HEK293 (cell line): Measurements from ENCODE around the gene NR2C2AP.

Experiments used
- CTCF ChIP-seq: fragments of 450-650 bp; formaldehyde crosslinking; IDR thresholded peaks from 2 replicates; pipeline ENCODE4 v1.5.1; 2016; ENCODE audit warnings: missing biosample characterization, missing genetic modification characterization
- KLF16 ChIP-seq: fragments of 450-650 bp; formaldehyde crosslinking; IDR thresholded peaks from 2 replicates; pipeline ENCODE4 v1.5.1; 2017; ENCODE audit warnings: missing biosample characterization, missing genetic modification characterization
- YY1 ChIP-seq: fragments of 450-650 bp; formaldehyde crosslinking; IDR thresholded peaks from 2 replicates; pipeline ENCODE4 v1.5.1; 2018; ENCODE audit warnings: missing biosample characterization, missing genetic modification characterization
- ZNF121 ChIP-seq: fragments of 450-650 bp; formaldehyde crosslinking; IDR thresholded peaks from 2 replicates; pipeline ENCODE4 v1.5.1; 2016; ENCODE audit warnings: missing biosample characterization, missing genetic modification characterization
- ZNF214 ChIP-seq: fragments of 450-650 bp; formaldehyde crosslinking; IDR thresholded peaks from 2 replicates; pipeline ENCODE4 v1.5.1; 2017; ENCODE audit warnings: missing biosample characterization, mild to moderate bottlenecking, missing genetic modification characterization, borderline replicate concordance
- ZNF24 ChIP-seq: fragments of 450-650 bp; formaldehyde crosslinking; IDR thresholded peaks from 2 replicates; pipeline ENCODE4 v1.5.1; 2016; ENCODE audit warnings: missing biosample characterization, missing genetic modification characterization
- ZNF274 ChIP-seq, 2 experiments: fragments of 200-500 bp in 1 of 2; fragments of 450-650 bp in 1 of 2; sonication (Bioruptor generic) in 1 of 2; formaldehyde crosslinking in 1 of 2; IDR thresholded peaks; 2 replicates each; pipeline versions ENCODE4 v1.5.1 to v1.6.1; 2014 to 2016; ENCODE audit warnings: borderline replicate concordance in 1 of 2, inconsistent platforms in 1 of 2, low read length in 1 of 2, missing biosample characterization in 1 of 2, missing genetic modification characterization in 1 of 2
- ZNF335 ChIP-seq: fragments of 450-650 bp; formaldehyde crosslinking; conservative IDR thresholded peaks from 2 replicates; pipeline ENCODE4 v1.5.1; 2016; ENCODE audit warnings: missing biosample characterization, missing genetic modification characterization
- ZNF571 ChIP-seq: fragments of 450-650 bp; formaldehyde crosslinking; IDR thresholded peaks from 2 replicates; pipeline ENCODE4 v1.5.0; 2017; ENCODE audit warnings: missing biosample characterization, missing genetic modification characterization
- ZNF624 ChIP-seq: fragments of 450-650 bp; formaldehyde crosslinking; IDR thresholded peaks from 2 replicates; pipeline ENCODE4 v1.5.1; 2017; ENCODE audit warnings: missing biosample characterization, missing genetic modification characterization
- ZNF776 ChIP-seq: fragments of 450-650 bp; formaldehyde crosslinking; IDR thresholded peaks from 2 replicates; pipeline ENCODE4 v1.5.0; 2017; ENCODE audit warnings: missing biosample characterization, missing genetic modification characterization, borderline replicate concordance

DNA sequence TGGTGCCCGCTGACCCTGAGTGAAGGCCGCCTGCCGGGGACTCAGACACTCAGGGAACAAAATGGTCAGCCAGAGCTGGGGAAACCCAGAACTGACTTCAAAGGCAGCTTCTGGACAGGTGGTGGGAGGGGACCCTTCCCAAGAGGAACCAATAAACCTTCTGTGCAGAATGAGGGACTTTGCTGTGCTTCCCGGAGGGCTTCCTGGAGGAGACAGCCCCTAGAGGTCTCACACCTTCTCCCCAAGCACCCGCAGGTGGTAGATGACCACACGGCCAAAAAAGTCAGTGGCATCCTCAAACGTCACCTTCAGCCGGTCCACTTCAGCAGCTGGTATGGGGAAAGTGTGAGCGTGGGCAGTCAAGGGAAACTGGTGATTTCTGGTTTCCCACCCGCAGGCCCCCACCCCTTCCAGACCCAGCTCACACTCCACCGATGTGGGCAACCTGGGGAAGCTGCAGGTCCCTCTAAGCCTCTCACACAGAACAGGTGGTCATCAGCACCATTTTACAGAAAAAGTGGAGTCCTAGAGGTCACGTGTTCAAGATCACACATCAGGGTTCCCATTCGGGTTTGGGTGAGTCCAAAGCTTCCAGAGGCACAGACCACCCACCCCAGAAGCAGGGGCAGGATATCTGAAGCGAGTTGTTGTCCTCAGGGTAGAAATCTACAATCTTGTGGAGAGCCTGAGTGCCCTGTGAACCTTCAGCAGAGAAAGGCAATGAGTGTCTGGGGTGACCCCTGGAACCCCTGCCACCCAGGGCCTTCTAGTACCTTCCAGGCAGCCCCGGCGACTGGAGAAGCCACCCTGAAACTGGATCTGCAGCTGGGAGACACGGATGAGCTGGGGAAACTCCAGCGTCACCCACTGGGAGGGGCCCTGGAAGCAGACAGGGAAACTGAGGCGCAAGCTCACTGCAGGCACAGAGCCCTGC, 1.2 kb downstream of the NR2C2AP start:
- no peak for TF ChIP-seq ZNF335 (tag by site-specific recombination)
- no peak for TF ChIP-seq ZNF571 (tag by site-specific recombination)
- TF ChIP-seq YY1, result no peak
- TF ChIP-seq CTCF (tag by site-specific recombination), result no peak
- TF ChIP-seq ZNF214 (tag by site-specific recombination), result no peak
- no peak for TF ChIP-seq ZNF121
- TF ChIP-seq KLF16 (tag by site-specific recombination), result no peak
- TF ChIP-seq ZNF274 (IDR thresholded peaks at IDR 0.05; ENCODE audit: low read length), result no peak
- no peak for TF ChIP-seq ZNF274 (tag by site-specific recombination; IDR thresholded peaks at IDR 0.05; ENCODE audit: borderline replicate concordance)
- no peak for TF ChIP-seq ZNF776
- no peak for TF ChIP-seq ZNF24 (tag by site-specific recombination)
- TF ChIP-seq ZNF624 (tag by site-specific recombination), result no peak
